Measurements from ENCODE around the gene KCNE5.

The KCNE5 gene

GRCh38 chrX:109596015-109596414 lies 29.0 kb downstream of the KCNE5 start:
- Histone ChIP-seq H3K9ac (ENCODE audit: low read depth, low read length, poor library complexity) (no peak overlapping the region), H2BK12ac (ENCODE audit: low read length) (no peak overlapping the region), H3K36me3 (replicated peaks in 1 of 2; ENCODE audit: control insufficient read depth in 2 of 2, insufficient read depth in 2 of 2, low read length in 2 of 2) (no peaks in the 10 kb centered on the region), H3K79me1 (ENCODE audit: low read depth, low read length) (no peaks in the 10 kb centered on the region), H3K18ac (ENCODE audit: low read length) (no peak overlapping the region), H4K8ac (ENCODE audit: low read depth, low read length) (no peak overlapping the region), H2BK5ac (ENCODE audit: low read length) (no peak overlapping the region), H3K4me3 (ENCODE audit: low read length in 2 of 2) (no peak overlapping the region), H3K14ac (ENCODE audit: low read length) (no peak overlapping the region), H3K23ac (ENCODE audit: low read depth, low read length, poor library complexity) (no peak overlapping the region), H4K91ac (ENCODE audit: low read depth, low read length, poor library complexity) (no peak overlapping the region), H2BK120ac (ENCODE audit: low read depth, low read length) (no peak overlapping the region), H3K4me2 (ENCODE audit: insufficient read depth, low read length, poor library complexity, severe bottlenecking) (no peak overlapping the region), H3K4ac (ENCODE audit: low read length) (no peak overlapping the region), H2BK15ac (ENCODE audit: low read length) (no peak overlapping the region), H2AFZ (ENCODE audit: low read length) (no peak overlapping the region), H3K27ac (replicated peaks; ENCODE audit: low read length) (no peak overlapping the region), H3K9me3 (replicated peaks in 1 of 2; ENCODE audit: control insufficient read depth in 2 of 2, insufficient read depth in 1 of 2, low read depth in 1 of 2, low read length in 2 of 2) (no peaks in the 10 kb centered on the region), H2AK5ac (ENCODE audit: low read depth, low read length) (no peak overlapping the region), H3K4me1 (ENCODE audit: control insufficient read depth in 2 of 2, insufficient read depth in 1 of 2, low read depth in 1 of 2, low read length in 2 of 2) (peaks cover 0 to 5% of the 10 kb centered on the region in 2 donors), H3K27me3 (ENCODE audit: control insufficient read depth in 3 of 3, insufficient read depth in 3 of 3, low read depth in 1 of 3, low read length in 3 of 3) (peaks cover 0 to 22% (median 0%) of the 10 kb centered on the region in 3 experiments)
- DNase-seq (ENCODE audit: low spot score) = no peak
- WGBS, 2 donors (ENCODE audit: extremely low coverage in 2 of 2, insufficient read length in 2 of 2, insufficient replicate concordance in 1 of 2) = no CpG with 5 or more reads among the region's 3 CpGs

GRCh38 chrX:109590176-109590575 lies 34.8 kb downstream of the KCNE5 start:
- Histone ChIP-seq H3K4me3 (ENCODE audit: low read length in 2 of 2) (no peak overlapping the region), H3K27me3 (ENCODE audit: control insufficient read depth in 3 of 3, insufficient read depth in 3 of 3, low read depth in 1 of 3, low read length in 3 of 3) (peaks cover 0 to 25% (median 0%) of the 10 kb centered on the region in 3 experiments), H2BK120ac (ENCODE audit: low read depth, low read length) (no peak overlapping the region), H4K8ac (ENCODE audit: low read depth, low read length) (no peak overlapping the region), H4K91ac (ENCODE audit: low read depth, low read length, poor library complexity) (no peak overlapping the region), H3K4me2 (ENCODE audit: insufficient read depth, low read length, poor library complexity, severe bottlenecking) (no peak overlapping the region), H3K18ac (ENCODE audit: low read length) (no peak overlapping the region), H3K23ac (ENCODE audit: low read depth, low read length, poor library complexity) (no peak overlapping the region), H3K4me1 (ENCODE audit: control insufficient read depth in 2 of 2, insufficient read depth in 1 of 2, low read depth in 1 of 2, low read length in 2 of 2) (no peaks in the 10 kb centered on the region), H3K27ac (replicated peaks; ENCODE audit: low read length) (no peak overlapping the region), H2BK12ac (ENCODE audit: low read length) (no peak overlapping the region), H3K4ac (ENCODE audit: low read length) (no peak overlapping the region), H3K36me3 (replicated peaks in 1 of 2; ENCODE audit: control insufficient read depth in 2 of 2, insufficient read depth in 2 of 2, low read length in 2 of 2) (no peaks in the 10 kb centered on the region), H3K9me3 (replicated peaks in 1 of 2; ENCODE audit: control insufficient read depth in 2 of 2, insufficient read depth in 1 of 2, low read depth in 1 of 2, low read length in 2 of 2) (no peaks in the 10 kb centered on the region), H2BK5ac (ENCODE audit: low read length) (no peak overlapping the region), H2BK15ac (ENCODE audit: low read length) (no peak overlapping the region), H3K14ac (ENCODE audit: low read length) (no peak overlapping the region), H2AK5ac (ENCODE audit: low read depth, low read length) (no peak overlapping the region), H3K79me1 (ENCODE audit: low read depth, low read length) (no peaks in the 10 kb centered on the region), H2AFZ (ENCODE audit: low read length) (no peak overlapping the region), H3K9ac (ENCODE audit: low read depth, low read length, poor library complexity) (no peak overlapping the region)
- no CpG with 5 or more reads among the region's 4 CpGs for WGBS, 2 donors (ENCODE audit: extremely low coverage in 2 of 2, insufficient read length in 2 of 2, insufficient replicate concordance in 1 of 2)
- no peak for DNase-seq (ENCODE audit: low spot score)

GRCh38 chrX:109585488-109585887 lies 39.5 kb downstream of the KCNE5 start:
- H3K4ac ChIP-seq (ENCODE audit: low read length) = no peak overlapping the region
- no peak overlapping the region for H2AFZ ChIP-seq (ENCODE audit: low read length)
- no peak overlapping the region for H3K27ac ChIP-seq (replicated peaks; ENCODE audit: low read length)
- H4K8ac ChIP-seq (ENCODE audit: low read depth, low read length) = no peak overlapping the region
- no peak overlapping the region for H3K23ac ChIP-seq (ENCODE audit: low read depth, low read length, poor library complexity)
- DNase-seq (ENCODE audit: low spot score) = no peak
- H2BK5ac ChIP-seq (ENCODE audit: low read length) = no peak overlapping the region
- no peaks in the 10 kb centered on the region for H3K79me1 ChIP-seq (ENCODE audit: low read depth, low read length)
- H3K27me3 ChIP-seq (ENCODE audit: control insufficient read depth in 3 of 3, insufficient read depth in 3 of 3, low read depth in 1 of 3, low read length in 3 of 3) = peaks cover 0 to 17% (median 0%) of the 10 kb centered on the region in 3 experiments
- H3K9me3 ChIP-seq (replicated peaks in 1 of 2; ENCODE audit: control insufficient read depth in 2 of 2, insufficient read depth in 1 of 2, low read depth in 1 of 2, low read length in 2 of 2) = no peaks in the 10 kb centered on the region
- no peak overlapping the region for H3K4me3 ChIP-seq (ENCODE audit: low read length in 2 of 2)
- no peaks in the 10 kb centered on the region for H3K4me1 ChIP-seq (ENCODE audit: control insufficient read depth in 2 of 2, insufficient read depth in 1 of 2, low read depth in 1 of 2, low read length in 2 of 2)
- no peak overlapping the region for H2AK5ac ChIP-seq (ENCODE audit: low read depth, low read length)
- H2BK12ac ChIP-seq (ENCODE audit: low read length) = no peak overlapping the region
- no peak overlapping the region for H3K9ac ChIP-seq (ENCODE audit: low read depth, low read length, poor library complexity)
- H3K14ac ChIP-seq (ENCODE audit: low read length) = no peak overlapping the region
- no peak overlapping the region for H3K4me2 ChIP-seq (ENCODE audit: insufficient read depth, low read length, poor library complexity, severe bottlenecking)
- H2BK120ac ChIP-seq (ENCODE audit: low read depth, low read length) = no peak overlapping the region
- no peaks in the 10 kb centered on the region for H3K36me3 ChIP-seq (replicated peaks in 1 of 2; ENCODE audit: control insufficient read depth in 2 of 2, insufficient read depth in 2 of 2, low read length in 2 of 2)
- no peak overlapping the region for H4K91ac ChIP-seq (ENCODE audit: low read depth, low read length, poor library complexity)
- no CpG with 5 or more reads among the region's 7 CpGs for WGBS, 2 donors (ENCODE audit: extremely low coverage in 2 of 2, insufficient read length in 2 of 2, insufficient replicate concordance in 1 of 2)
- H2BK15ac ChIP-seq (ENCODE audit: low read length) = no peak overlapping the region
- H3K18ac ChIP-seq (ENCODE audit: low read length) = no peak overlapping the region

GRCh38 chrX:109578916-109579315 lies 46.1 kb downstream of the KCNE5 start:
- Histone ChIP-seq H2AK5ac (ENCODE audit: low read depth, low read length) (no peak overlapping the region), H2BK5ac (ENCODE audit: low read length) (no peak overlapping the region)
- WGBS, 2 donors (ENCODE audit: extremely low coverage in 2 of 2, insufficient read length in 2 of 2, insufficient replicate concordance in 1 of 2) = no CpG with 5 or more reads among the region's 1 CpG

More at GRCh38 chrX:109578916-109579315, 46.1 kb downstream of the KCNE5 start:
- Histone ChIP-seq H3K23ac (ENCODE audit: low read depth, low read length, poor library complexity) (no peak overlapping the region), H3K14ac (ENCODE audit: low read length) (no peak overlapping the region), H4K91ac (ENCODE audit: low read depth, low read length, poor library complexity) (no peak overlapping the region), H3K4ac (ENCODE audit: low read length) (no peak overlapping the region), H3K4me1 (ENCODE audit: control insufficient read depth in 2 of 2, insufficient read depth in 1 of 2, low read depth in 1 of 2, low read length in 2 of 2) (no peaks in the 10 kb centered on the region), H3K4me3 (ENCODE audit: low read length in 2 of 2) (no peak overlapping the region), H3K79me1 (ENCODE audit: low read depth, low read length) (no peaks in the 10 kb centered on the region), H3K36me3 (replicated peaks in 1 of 2; ENCODE audit: control insufficient read depth in 2 of 2, insufficient read depth in 2 of 2, low read length in 2 of 2) (no peaks in the 10 kb centered on the region), H3K18ac (ENCODE audit: low read length) (no peak overlapping the region), H3K4me2 (ENCODE audit: insufficient read depth, low read length, poor library complexity, severe bottlenecking) (no peak overlapping the region), H4K8ac (ENCODE audit: low read depth, low read length) (no peak overlapping the region), H3K9me3 (replicated peaks in 1 of 2; ENCODE audit: control insufficient read depth in 2 of 2, insufficient read depth in 1 of 2, low read depth in 1 of 2, low read length in 2 of 2) (no peaks in the 10 kb centered on the region), H3K9ac (ENCODE audit: low read depth, low read length, poor library complexity) (no peak overlapping the region), H2BK12ac (ENCODE audit: low read length) (no peak overlapping the region), H2BK120ac (ENCODE audit: low read depth, low read length) (no peak overlapping the region), H2AFZ (ENCODE audit: low read length) (no peak overlapping the region), H3K27ac (replicated peaks; ENCODE audit: low read length) (no peak overlapping the region), H3K27me3 (ENCODE audit: control insufficient read depth in 3 of 3, insufficient read depth in 3 of 3, low read depth in 1 of 3, low read length in 3 of 3) (peaks cover 0 to 18% (median 0%) of the 10 kb centered on the region in 3 experiments), H2BK15ac (ENCODE audit: low read length) (no peak overlapping the region)
- DNase-seq (ENCODE audit: low spot score) = no peak

Data from neuronal stem cell (in vitro differentiated cells).